Activated gamma-delta T cell treated with Interleukin-2 at 50 U/mL for 16 hours (primary cell): ENCODE measurements around the gene TEX13B.
"Not testable (repeated sequence)": the region's sequence is repeated elsewhere in the genome, so short reads cannot be mapped to it uniquely, and the experiment has no call there.

Experiments used
- DNase-seq: peaks from one replicate; pipeline ENCODE4 v3.0.0-alpha.2; 2020

The TEX13B gene, protein sequence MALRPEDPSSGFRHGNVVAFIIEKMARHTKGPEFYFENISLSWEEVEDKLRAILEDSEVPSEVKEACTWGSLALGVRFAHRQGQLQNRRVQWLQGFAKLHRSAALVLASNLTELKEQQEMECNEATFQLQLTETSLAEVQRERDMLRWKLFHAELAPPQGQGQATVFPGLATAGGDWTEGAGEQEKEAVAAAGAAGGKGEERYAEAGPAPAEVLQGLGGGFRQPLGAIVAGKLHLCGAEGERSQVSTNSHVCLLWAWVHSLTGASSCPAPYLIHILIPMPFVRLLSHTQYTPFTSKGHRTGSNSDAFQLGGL

GRCh38 chrX:107982356-107982755 lies at the start of gene TEX13B:
TSS of gene TEX13B (minus strand) at chrX:107982370. CDS start at chrX:107982127, 243 bp downstream.
- DNase-seq: no peak

DNA sequence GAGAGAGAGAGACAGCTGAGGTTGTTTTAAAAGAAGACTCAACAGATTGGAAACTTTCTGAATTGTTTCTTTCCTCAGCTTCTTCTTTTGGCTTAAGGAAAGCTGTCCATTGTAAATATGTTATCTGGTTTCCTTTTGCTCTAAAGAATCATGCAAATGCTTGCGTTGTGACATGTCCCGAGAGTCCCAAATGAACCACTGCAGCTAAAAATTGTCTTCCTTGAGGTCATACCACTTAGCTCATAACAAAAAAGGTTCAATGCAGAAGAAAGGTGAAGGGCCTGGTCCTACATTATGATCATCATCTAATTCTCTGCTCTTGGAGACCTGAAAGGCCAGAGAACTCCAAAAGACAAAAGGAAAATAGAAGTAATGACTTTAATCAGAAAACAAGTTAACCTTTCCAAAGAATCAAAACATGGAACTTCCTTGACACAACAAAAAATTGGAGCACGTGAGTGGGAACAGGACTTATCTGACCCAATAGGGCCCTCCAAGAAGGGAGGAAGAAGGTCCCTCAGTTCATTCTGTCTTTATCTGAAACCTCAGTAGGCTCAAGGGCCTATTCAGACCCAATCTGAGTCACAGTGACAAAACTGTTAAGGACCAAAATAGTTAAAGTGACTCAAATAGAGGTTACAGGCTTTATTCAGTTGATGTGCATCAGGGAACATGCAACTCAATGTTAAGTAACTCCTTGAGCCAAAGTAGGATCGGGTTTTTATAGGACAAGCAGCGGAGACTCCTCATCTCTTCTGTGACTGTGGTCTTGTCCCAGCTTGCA lies 48.0 kb upstream of the TEX13B start:
- no peak for DNase-seq

DNA sequence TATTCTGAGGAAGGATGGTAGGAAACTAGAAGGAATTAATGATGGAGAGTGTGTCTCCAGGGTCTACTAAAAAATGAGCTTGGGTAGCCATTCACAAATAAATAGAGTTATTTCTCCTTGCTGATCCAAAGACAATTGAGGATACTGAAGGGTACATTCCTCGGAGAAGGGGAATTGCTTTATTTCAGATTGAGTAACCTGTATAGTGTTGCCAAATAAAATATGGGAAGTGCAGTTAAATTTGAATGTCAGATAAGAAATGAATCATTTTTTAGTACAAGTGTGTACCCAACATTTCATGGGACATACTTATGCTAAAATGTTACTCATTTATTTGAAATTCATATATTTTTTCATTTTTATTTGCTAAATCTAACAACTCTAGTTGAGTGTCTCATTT lies 46.7 kb upstream of the TEX13B start:
- no peak for DNase-seq

DNA sequence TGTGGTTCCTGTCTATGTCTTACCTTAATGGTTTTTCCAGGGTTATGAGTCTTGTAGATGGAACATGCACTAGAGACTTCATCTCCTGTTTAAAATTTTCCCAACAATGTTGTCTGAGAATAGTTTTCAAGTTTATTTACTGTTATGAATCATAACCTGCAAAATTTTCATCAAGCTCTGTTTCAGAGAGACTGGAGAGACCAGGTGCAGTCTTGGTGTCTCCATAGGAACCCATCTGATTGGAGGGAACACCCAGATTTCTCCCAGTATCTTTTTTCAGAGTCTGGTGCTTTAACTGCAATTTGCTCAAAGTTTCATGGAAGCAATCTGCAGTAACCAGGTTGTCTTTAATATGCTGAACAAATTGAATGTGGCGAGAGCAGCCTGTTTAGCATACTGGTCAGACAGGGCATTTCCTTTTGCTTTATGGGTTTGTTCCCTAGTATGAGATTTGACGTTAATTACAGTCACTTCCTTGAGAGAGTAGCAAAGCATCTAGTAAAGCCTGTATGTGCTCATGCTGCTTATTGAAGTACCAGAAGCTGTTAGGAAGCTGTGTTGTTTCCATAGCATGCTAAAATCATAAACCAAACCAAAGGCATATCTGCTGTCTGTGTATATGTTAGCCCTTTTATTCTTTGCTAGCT lies 43.9 kb upstream of the TEX13B start:
- DNase-seq: no peak

GRCh38 chrX:108025376-108025775 lies 43.2 kb upstream of the TEX13B start:
- no peak for DNase-seq

DNA sequence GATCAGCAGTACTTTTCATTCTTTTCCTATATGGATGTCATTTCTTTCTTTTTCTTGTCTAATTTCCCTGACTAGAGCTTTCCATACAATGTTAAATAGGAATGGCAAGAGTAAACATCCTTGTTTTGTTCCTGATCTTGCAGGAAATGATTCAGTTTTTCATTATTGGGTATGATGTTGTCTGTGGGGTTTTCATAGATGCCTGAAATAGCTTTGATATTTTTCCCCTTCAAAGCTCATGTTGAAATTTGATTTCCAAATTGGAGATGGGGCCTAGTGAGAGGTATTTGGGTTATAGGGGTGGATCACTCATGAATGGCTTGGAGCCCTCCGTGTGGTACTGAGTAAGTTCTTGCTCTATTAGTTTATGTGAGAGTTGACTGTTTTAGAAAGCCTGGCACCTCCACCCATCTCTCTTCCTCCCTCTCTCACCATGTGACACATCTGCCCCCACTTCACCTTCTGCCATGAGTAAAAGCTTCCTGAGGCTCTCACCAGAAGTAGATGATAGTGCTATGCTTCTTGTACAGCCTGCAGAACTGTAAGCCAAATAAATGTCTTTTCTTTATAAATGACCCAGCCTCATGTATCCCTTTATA lies 40.4 kb upstream of the TEX13B start:
- DNase-seq: no peak

GRCh38 chrX:108020631-108021030 lies 38.5 kb upstream of the TEX13B start:
- no peak for DNase-seq

DNA sequence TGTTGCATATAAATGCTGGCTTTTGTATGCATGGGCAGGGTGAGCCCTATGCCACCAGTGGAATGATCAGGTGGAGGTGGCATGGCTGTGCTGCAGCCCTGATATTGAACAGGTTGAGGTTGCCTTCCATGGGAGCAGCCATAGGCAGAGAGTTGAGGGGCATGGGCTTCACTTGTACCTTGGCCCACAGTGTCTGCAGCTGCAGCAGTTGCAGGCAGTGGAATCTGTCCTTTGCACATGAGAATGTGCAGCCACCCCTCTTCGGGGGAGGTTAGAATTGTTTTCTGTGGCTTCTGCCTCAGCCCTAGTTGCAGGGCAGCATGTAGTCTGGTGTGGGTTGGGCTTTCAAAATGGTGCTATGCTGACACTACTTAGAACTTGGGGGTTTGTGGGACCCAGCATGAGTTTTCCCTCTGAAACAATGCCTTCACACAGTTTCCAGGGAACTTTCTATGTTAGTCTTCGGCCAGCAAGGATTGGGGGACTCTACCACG lies 37.3 kb upstream of the TEX13B start:
- DNase-seq: no peak

- peak; percentile 33 for DNase-seq
These were observed 36.6 kb upstream of the TEX13B start for GRCh38 chrX:108018656-108019381.

- DNase-seq: no peak
These were observed 19.1 kb upstream of the TEX13B start for GRCh38 chrX:108001218-108001814.

- no peak for DNase-seq
These were observed 18.6 kb upstream of the TEX13B start for GRCh38 chrX:108000751-108001150.

GRCh38 chrX:107996124-107996523 lies 14.0 kb upstream of the TEX13B start:
- no peak for DNase-seq

- no peak for DNase-seq
These were observed 2.9 kb upstream of the TEX13B start for GRCh38 chrX:107985033-107985432.

DNA sequence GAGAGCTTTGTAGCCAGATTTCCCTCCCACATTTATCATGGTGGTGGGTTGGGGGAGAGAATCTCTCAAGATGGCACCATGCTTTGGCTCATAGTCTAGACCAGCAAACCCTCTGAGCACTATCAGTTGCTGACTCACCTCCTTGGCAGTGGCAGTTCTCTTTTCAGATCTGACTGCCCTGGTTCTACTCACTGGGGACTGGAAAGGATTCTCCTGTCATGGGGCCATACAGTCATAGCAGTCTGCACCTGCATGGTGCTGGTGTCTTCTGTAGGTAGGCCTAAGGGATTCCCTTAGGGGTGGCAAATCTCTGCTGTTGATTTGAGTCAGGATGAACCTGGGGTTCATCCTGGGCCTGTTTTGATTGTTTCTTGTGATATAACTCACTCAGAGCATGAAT lies 2.6 kb downstream of the TEX13B start:
- no peak for DNase-seq

- no peak for DNase-seq
These were observed 3.4 kb downstream of the TEX13B start for GRCh38 chrX:107978707-107979307.

DNA sequence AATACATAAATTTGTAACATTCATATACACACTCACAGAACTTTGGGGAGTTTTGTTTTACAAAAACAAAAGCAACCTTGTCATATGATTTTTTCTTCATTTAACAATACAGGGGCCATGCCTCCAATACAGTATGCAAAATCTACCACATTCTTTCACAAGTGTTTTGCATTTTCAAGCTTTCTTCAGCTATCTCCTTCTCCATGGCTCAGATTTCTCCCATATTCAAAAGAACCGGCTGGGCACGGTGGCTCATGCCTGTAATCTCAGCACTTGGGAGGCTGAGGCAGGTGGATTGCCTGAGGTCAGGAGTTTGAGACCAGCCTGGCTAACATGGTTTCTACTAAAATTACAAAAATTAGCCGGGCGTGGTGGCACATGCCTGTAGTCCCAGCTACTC lies 4.1 kb downstream of the TEX13B start:
- no peak for DNase-seq

DNA sequence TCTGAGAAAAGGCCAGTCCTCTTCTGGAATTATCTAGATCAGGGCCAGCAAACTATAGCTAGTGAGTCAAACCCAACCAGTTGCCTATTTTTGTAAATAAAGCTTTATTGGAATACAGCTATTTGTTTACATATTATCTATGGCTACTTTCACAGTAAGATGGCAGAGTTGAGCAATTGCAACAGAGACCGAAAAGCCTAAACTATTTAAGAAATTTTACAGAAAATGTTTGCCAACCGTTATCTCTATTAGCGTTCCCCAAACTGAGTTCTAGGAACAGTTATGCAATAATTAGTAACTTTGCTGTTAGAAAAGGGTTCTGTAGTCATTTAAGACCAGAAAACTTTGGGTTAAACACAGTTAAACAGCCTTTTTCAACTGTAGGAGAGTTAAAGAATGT lies 10.5 kb downstream of the TEX13B start:
- no peak for DNase-seq

GRCh38 chrX:107970073-107970472 lies 12.1 kb downstream of the TEX13B start:
- DNase-seq: no peak

GRCh38 chrX:107968623-107969022 lies 13.5 kb downstream of the TEX13B start:
- no peak for DNase-seq

- not testable (repeated sequence) for DNase-seq
These were observed 26.8 kb downstream of the TEX13B start for GRCh38 chrX:107955337-107955736.

DNA sequence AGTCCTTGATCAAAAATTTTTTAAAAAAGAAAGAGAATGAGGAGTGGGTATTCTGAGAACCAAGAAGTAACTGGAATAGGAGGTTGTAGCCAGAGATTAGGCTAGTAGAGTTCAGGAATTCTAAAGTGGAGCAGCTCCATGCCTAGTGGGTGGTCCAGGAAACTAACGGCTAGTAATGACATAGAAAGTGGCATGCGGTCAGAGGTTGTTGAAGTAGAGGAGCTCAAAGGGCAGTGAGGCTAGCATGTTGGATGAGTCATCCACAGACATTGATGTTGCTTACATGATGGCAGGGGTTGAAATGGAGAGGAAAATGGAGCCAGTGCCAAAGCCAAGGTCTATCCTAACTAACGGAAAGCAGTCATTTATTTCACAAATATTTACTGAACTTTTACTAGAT lies 42.1 kb downstream of the TEX13B start:
- no peak for DNase-seq

DNA sequence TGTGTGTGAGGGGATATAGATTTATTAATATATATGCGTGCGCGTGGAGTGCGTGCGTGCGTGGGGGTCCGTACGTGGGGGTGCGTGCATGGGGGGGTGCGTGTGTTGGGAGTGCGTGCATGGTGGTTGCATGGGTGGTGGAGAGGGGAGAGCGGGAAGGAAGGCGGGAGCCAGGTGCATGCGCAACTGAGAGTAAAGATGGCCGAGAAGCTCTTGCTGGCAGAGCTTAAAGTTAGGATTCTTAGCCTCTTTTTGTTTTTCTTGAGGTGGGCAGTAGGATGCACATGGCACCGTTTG lies 45.8 kb downstream of the TEX13B start:
- no peak for DNase-seq
